GM19467 (cell line): ENCODE measurements around the gene ARCN1.
"Not testable (repeated sequence)": the region's sequence is repeated elsewhere in the genome, so short reads cannot be mapped to it uniquely, and the experiment has no call there.

Experiments used
- ATAC-seq: cut with Tn5 transposase; IDR thresholded peaks from one replicate; pipeline ENCODE4 v1.9.1; 2021; ENCODE audit warnings: mild to moderate bottlenecking, moderate library complexity; ENCODE audit not compliant: unreplicated experiment

Gene ARCN1

GRCh38 chr11:118604566-118604965, 32.4 kb downstream of the ARCN1 start:
- ATAC-seq: no peak

- ATAC-seq: no peak
Measured at GRCh38 chr11:118605116-118605867, 33.1 kb downstream of the ARCN1 start.

GRCh38 chr11:118606157-118606843, 34.1 kb downstream of the ARCN1 start:
- no peak for ATAC-seq

- no peak for ATAC-seq
Measured at GRCh38 chr11:118606844-118607228, 34.6 kb downstream of the ARCN1 start.

GRCh38 chr11:118607401-118608359, 35.5 kb downstream of the ARCN1 start, which contains the start of gene PHLDB1:
Gene PHLDB1, plus strand, starts transcription at chr11:118607615. Its CDS starts 6,222 bp downstream, at chr11:118613837.
- ATAC-seq: no peak

GRCh38 chr11:118608360-118609227, 36.4 kb downstream of the ARCN1 start:
- ATAC-seq: no peak

- ATAC-seq: no peak
Measured at GRCh38 chr11:118609380-118610224, 37.4 kb downstream of the ARCN1 start.

GRCh38 chr11:118610225-118610772, 38.1 kb downstream of the ARCN1 start:
- no peak for ATAC-seq

GRCh38 chr11:118610773-118611432, 38.7 kb downstream of the ARCN1 start:
- no peak for ATAC-seq

- not testable (repeated sequence) for ATAC-seq
Measured at GRCh38 chr11:118611433-118611795, 39.2 kb downstream of the ARCN1 start.

- no peak for ATAC-seq
Measured at GRCh38 chr11:118612378-118612777, 40.2 kb downstream of the ARCN1 start.

GRCh38 chr11:118614511-118614910, 42.3 kb downstream of the ARCN1 start:
- no peak for ATAC-seq

GRCh38 chr11:118615282-118615975, 43.2 kb downstream of the ARCN1 start:
- ATAC-seq: no peak

- ATAC-seq: no peak
Measured at GRCh38 chr11:118615976-118616371, 43.8 kb downstream of the ARCN1 start.

- ATAC-seq: no peak
Measured at GRCh38 chr11:118618115-118618990, 46.1 kb downstream of the ARCN1 start.

GRCh38 chr11:118618991-118619375, 46.8 kb downstream of the ARCN1 start:
- ATAC-seq: no peak
